A172 (cell line): Measurements from ENCODE around the gene PNPLA7. TPM values are rescaled to one million over a fixed set of nuclear protein-coding genes. Genes with fewer than 3 reads are reported as not detected.
"Not testable (repeated sequence)": the region's sequence is repeated elsewhere in the genome, so short reads cannot be mapped to it uniquely, and the experiment has no call there.

Experiments
- DNase-seq: peaks from one replicate; pipeline ENCODE4 v3.0.0-alpha.2; 2015; ENCODE audit warnings: low spot score
- total RNA-seq: library from RNA; depleted of rRNA; stranded (reverse); fragments of >200 nt; shearing (Covaris generic); gene quantifications from 2 replicates; pipeline ENCODE4 v1.2.3, GENCODE V29; 2014

The PNPLA7 gene
- total RNA-seq, 1 experiment from 2014 or later = 0.14 TPM

- DNase-seq = no peak
Measured at GRCh38 chr9:137540536-137540935, 9.7 kb downstream of the PNPLA7 start.

GRCh38 chr9:137538058-137538457 is 12.1 kb downstream of the PNPLA7 start:
- DNase-seq = no peak

GRCh38 chr9:137536594-137537131 is 13.5 kb downstream of the PNPLA7 start:
- not testable (repeated sequence) for DNase-seq

GRCh38 chr9:137535120-137535428 is 15.1 kb downstream of the PNPLA7 start:
- no peak for DNase-seq

GRCh38 chr9:137534256-137535119 is 15.7 kb downstream of the PNPLA7 start:
- peak; percentile 67 for DNase-seq

- DNase-seq = not testable (repeated sequence)
Measured at GRCh38 chr9:137532891-137533468, 17.2 kb downstream of the PNPLA7 start.

- DNase-seq = no peak
Measured at GRCh38 chr9:137531099-137531765, 19.0 kb downstream of the PNPLA7 start.

GRCh38 chr9:137530331-137530730 is 19.9 kb downstream of the PNPLA7 start:
- DNase-seq = no peak

GRCh38 chr9:137524981-137525317 is 25.3 kb downstream of the PNPLA7 start:
- no peak for DNase-seq

- DNase-seq = no peak
Measured at GRCh38 chr9:137524161-137524980, 25.8 kb downstream of the PNPLA7 start.

- no peak for DNase-seq
Measured at GRCh38 chr9:137522746-137523455, 27.3 kb downstream of the PNPLA7 start.

- DNase-seq = no peak
Measured at GRCh38 chr9:137521405-137521985, 28.7 kb downstream of the PNPLA7 start.

- DNase-seq = no peak
Measured at GRCh38 chr9:137520614-137521404, 29.4 kb downstream of the PNPLA7 start.

GRCh38 chr9:137519553-137519952 is 30.6 kb downstream of the PNPLA7 start:
- DNase-seq = no peak

- DNase-seq = peak; percentile 94
Measured at GRCh38 chr9:137518661-137519459, 31.3 kb downstream of the PNPLA7 start.

GRCh38 chr9:137516144-137516917 is 33.9 kb downstream of the PNPLA7 start:
- DNase-seq = no peak

- DNase-seq = no peak
Measured at GRCh38 chr9:137515338-137515724, 34.9 kb downstream of the PNPLA7 start.

GRCh38 chr9:137514691-137515337 is 35.4 kb downstream of the PNPLA7 start:
- no peak for DNase-seq
